DMS 273 (cell line): Measurements from ENCODE around the gene IFNLR1.

ENCODE experiments used
- DNase-seq: peaks from one replicate; lab custom pipeline; 2025; ENCODE audit not compliant: unreplicated experiment; lab: John Stamatoyannopoulos, UW

IFNLR1 gene

DNA sequence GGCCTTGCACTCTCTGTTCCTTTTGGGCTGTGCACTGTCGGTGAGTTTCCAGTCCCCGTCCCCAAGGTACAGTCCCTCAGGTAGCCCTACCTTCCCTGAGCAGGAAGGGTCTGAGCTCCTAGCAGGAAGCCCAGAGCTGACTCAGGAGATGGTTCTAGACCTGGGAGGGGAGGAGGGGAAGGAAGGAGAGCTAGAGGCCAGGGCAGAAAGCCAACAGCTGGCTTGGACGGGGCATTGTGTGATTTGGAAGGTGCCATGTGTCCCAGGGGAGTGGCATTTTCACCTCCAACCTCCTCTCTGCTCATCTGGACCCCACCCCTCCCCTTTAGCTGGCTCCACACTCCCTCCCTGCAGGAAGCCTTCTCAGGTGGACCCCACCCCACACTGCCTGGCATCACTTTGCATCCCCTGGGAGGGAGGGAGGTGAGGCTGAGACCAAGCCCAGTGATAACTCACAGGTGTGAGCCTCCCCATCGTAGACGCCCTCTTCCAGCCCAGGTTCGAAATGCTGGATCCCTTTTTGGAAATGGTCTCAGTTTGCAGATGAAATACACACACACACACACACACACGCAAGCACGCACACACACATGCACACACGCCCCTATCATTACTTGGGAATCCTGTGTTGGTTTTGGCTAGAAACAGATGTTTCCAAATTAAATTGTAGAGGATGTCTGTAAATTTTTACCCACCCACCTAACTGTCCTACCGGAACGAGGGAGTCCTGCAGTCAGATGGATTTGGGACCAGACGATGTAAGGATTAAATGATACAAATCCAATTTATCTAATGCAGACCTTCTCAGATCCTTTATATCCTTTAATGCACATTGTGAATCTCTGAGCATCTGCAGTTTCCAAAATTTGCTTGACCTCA lies 19.7 kb upstream of the IFNLR1 start:
- DNase-seq: no peak

GRCh38 chr1:24206083-24206464 lies 19.0 kb upstream of the IFNLR1 start:
- no peak for DNase-seq

DNA sequence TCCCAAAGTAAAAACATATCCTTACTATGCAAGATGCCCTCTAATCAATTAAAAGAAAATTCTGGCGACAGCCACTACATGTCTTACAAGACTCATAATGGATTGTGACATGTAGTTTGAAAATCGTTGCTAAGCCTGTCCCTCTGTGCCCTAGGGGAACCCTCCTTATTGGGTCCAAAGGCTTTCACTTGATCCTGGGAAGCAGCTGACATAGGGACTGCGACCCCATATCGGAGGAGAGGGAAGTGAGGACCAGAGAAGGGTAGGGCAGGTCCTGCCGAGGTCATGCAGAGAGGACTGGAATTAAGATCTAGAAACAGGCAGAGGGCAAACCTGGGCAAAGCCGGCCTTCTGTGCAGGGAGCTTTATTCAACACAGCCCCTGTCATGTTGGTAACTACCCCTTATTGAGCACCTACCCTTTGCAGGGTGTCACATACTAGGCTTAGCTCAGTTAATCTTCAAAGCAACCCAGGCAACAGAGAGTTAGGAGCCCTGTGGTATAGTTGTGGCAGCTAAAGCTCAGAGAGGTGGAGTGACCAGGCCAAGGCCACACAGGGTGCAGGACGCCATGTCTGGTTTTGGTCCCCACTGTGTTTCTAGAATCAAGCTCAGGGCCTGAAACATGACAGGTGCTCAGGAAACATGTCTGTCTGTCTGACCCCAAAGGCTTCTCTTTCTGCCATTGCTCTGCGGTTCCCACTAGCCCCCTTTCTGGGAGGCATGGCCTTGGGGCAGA lies 18.4 kb upstream of the IFNLR1 start:
- DNase-seq: no peak

GRCh38 chr1:24204116-24204515 lies 17.0 kb upstream of the IFNLR1 start:
- DNase-seq: no peak

GRCh38 chr1:24203404-24203803 lies 16.3 kb upstream of the IFNLR1 start:
- DNase-seq: no peak

GRCh38 chr1:24202987-24203386 lies 15.9 kb upstream of the IFNLR1 start:
- no peak for DNase-seq

GRCh38 chr1:24202556-24202955 lies 15.5 kb upstream of the IFNLR1 start:
- DNase-seq: no peak

DNA sequence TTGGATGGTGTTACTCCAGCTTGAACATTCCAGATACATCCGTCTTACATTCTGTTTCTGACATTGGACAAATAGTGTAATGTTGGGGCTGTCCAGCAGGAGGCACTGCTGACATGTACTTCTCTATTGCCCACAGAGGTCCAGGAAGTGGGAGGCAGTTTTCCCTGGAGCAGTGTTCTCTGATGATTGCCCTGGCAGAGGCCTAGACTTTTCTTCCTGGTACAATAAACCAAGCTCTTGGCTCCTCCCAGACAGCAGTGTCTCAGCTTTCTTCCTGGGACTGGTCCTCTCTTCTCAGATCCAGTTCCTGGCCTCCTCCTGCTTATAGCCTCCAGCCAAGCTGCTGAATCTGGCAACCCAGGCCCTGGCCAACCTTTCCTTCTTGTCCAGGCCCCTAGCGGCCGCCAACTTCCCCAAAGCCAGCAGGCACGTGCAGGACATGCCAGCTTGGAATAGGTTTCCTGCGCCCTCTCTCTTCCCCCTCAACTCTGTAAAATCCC lies 14.9 kb upstream of the IFNLR1 start:
- DNase-seq: peak; percentile 89

- peak; percentile 81 for DNase-seq
Measured at GRCh38 chr1:24199291-24199900, 12.3 kb upstream of the IFNLR1 start.

- DNase-seq: no peak
Measured at GRCh38 chr1:24198766-24199165, 11.7 kb upstream of the IFNLR1 start.

DNA sequence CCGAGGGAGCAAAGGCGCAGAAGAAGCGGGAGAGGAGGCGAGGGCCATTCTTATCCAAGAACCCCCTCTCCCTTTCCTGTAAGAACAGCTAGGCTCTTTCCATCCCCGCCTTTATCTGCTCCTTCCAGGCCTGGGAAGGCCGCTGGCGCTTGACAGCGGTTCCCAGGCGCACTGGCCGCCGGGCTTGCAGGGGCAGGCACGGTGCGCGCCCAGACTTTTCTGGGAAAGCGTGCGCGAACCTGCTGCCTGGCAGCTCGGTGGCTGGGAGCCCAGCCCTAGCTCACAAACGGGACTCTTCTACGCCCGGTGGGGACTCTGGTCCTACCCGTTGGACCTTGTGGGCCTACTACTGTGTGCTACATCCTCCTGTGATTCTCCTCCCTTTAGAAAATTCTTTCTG lies 8.8 kb upstream of the IFNLR1 start:
- DNase-seq: no peak

- no peak for DNase-seq
Measured at GRCh38 chr1:24195136-24195535, 8.0 kb upstream of the IFNLR1 start.

DNA sequence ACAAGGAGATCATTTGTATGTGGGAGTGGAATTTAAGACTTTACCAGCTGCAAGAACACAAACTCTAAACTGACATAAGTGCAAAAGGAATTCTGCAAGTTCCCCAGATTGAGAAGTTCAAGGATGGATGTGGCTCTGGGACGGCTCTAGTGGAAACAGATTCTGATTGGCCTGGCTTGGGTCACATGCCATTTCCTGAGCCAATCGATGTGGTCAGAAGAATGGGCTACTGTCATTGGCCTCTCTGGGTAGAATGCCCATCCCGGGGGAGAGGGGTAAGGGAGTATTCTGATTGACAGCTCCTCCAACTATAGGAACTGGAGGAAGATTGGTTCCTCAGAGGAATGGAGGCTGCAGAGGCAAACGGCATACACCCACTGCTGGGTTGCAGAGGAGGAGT lies 6.0 kb upstream of the IFNLR1 start:
- DNase-seq: peak; percentile 34

- DNase-seq: no peak
Measured at GRCh38 chr1:24191860-24192259, 4.8 kb upstream of the IFNLR1 start.

- no peak for DNase-seq
Measured at GRCh38 chr1:24190983-24191461, 3.9 kb upstream of the IFNLR1 start.

- DNase-seq: no peak
Measured at GRCh38 chr1:24189528-24189927, 2.4 kb upstream of the IFNLR1 start.

- DNase-seq: no peak
Measured at GRCh38 chr1:24186711-24186992, 437 bp downstream of the IFNLR1 start.

GRCh38 chr1:24186031-24186710 lies 918 bp downstream of the IFNLR1 start:
- no peak for DNase-seq

- no peak for DNase-seq
Measured at GRCh38 chr1:24185076-24185475, 2.0 kb downstream of the IFNLR1 start.

GRCh38 chr1:24182061-24182460 lies 5.0 kb downstream of the IFNLR1 start:
- DNase-seq: no peak

- DNase-seq: no peak
Measured at GRCh38 chr1:24181619-24182018, 5.5 kb downstream of the IFNLR1 start.
